Measurements from ENCODE around the gene AFF3.

The AFF3 gene

GRCh38 chr2:99819766-99820165 is 322.6 kb downstream of the AFF3 start:
- ChIA-PET POLR2A (no interaction called here), CTCF (no interaction called here)
- TF ChIP-seq LEF1 (IDR thresholded peaks at IDR 0.05; ENCODE audit: borderline replicate concordance) (no peak), FOXM1 (IDR thresholded peaks at IDR 0.05; ENCODE audit: borderline replicate concordance) (no peak), TARDBP (IDR thresholded peaks at IDR 0.05) (no peak), BHLHE40 (IDR thresholded peaks at IDR 0.05; ENCODE audit: borderline replicate concordance) (no peak), CTBP1 (IDR thresholded peaks at IDR 0.05; ENCODE audit: borderline replicate concordance) (no peak), SP1 (IDR thresholded peaks at IDR 0.05) (no peak)
- peak; percentile 14 for DNase-seq (ENCODE audit: extremely low spot score)

DNA sequence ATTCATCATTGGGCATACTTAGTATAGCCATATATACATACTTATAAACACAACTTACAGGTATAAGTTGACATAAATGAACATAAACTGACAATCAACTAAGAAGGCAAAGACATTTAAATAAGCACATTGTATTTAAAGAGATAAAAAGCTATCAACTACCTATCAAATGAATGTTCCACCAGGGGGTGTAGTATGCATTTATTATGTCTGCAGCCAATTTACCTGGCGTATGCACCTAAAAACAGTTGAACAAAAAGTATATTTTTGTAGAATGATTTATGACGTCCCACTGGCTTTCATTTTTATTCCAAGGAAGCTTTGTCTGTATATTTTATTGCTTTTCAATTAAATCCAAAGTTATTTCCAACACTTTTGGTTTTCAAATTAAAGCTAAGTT is 323.5 kb downstream of the AFF3 start:
- POLR2A ChIA-PET, result no interaction called here

DNA sequence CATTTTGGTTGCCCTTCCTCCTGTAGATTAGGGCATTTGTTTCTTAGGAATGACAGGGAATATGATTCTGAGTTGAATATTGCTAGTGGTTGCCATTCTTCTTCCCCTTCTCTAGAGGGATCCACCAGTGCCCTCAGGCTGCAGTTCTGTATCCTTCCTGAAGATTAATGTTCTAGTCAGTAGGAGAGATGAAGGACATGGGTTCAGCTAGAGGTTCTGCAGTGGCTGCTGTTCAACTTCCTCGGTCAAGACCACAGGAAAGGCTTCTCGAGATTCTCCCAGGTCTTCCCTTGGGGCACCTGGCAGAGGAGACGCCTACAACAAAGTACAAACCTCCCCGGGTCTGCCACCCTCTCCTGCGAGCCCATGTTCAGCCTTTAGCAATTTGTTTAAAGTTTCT is 325.5 kb downstream of the AFF3 start:
- DNase-seq (ENCODE audit: extremely low spot score), result no peak
- TF ChIP-seq LEF1 (IDR thresholded peaks at IDR 0.05; ENCODE audit: borderline replicate concordance), result no peak
- POLR2A ChIA-PET, result no interaction called here
- CTCF ChIA-PET, result no interaction called here

More for the DNA sequence above, 323.5 kb downstream of the AFF3 start:
- TF ChIP-seq, protein P1, sequence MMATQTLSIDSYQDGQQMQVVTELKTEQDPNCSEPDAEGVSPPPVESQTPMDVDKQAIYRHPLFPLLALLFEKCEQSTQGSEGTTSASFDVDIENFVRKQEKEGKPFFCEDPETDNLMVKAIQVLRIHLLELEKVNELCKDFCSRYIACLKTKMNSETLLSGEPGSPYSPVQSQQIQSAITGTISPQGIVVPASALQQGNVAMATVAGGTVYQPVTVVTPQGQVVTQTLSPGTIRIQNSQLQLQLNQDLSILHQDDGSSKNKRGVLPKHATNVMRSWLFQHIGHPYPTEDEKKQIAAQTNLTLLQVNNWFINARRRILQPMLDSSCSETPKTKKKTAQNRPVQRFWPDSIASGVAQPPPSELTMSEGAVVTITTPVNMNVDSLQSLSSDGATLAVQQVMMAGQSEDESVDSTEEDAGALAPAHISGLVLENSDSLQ (IDR thresholded peaks at IDR 0.05), result no peak
- TF ChIP-seq ARNT (IDR thresholded peaks at IDR 0.05) (no peak), ELF4 (IDR thresholded peaks at IDR 0.05) (no peak), SP1 (IDR thresholded peaks at IDR 0.05) (no peak), NFRKB (IDR thresholded peaks at IDR 0.05) (no peak), FOXM1 (IDR thresholded peaks at IDR 0.05; ENCODE audit: borderline replicate concordance) (no peak), LEF1 (IDR thresholded peaks at IDR 0.05; ENCODE audit: borderline replicate concordance) (no peak), SUZ12 (IDR thresholded peaks at IDR 0.05) (no peak)
- no peak for DNase-seq (ENCODE audit: extremely low spot score)
- CTCF ChIA-PET, result interaction anchor here (0.8 kb wide), 1 partner anchor 215 kb away, joined by 4 read pairs; no protein-coding TSS in a partner anchor

DNA sequence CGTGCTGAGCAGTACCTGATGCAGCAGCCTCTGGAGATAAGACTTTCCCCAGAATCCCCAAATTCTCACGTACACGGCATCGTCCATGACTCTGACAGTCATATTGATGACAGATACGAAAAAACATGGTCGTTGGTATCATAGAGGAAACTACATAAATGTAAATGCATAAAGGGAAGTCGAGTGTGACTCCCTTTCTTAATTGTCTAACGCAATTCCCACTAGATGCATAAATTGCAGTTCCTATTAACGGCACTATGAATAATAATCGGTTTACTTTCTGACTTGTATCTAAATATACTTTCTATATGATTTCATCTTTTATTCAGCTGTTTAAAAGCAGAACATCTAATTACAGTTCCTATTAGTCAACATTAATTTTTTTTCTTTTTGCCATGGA is 330.0 kb downstream of the AFF3 start:
- CTCF ChIA-PET, result no interaction called here
- POLR2A ChIA-PET, result no interaction called here
- TF ChIP-seq ARNT (IDR thresholded peaks at IDR 0.05) (no peak), FOXK2 (IDR thresholded peaks at IDR 0.05) (no peak), SUZ12 (IDR thresholded peaks at IDR 0.05) (no peak)
- DNase-seq (ENCODE audit: extremely low spot score), result no peak

DNA sequence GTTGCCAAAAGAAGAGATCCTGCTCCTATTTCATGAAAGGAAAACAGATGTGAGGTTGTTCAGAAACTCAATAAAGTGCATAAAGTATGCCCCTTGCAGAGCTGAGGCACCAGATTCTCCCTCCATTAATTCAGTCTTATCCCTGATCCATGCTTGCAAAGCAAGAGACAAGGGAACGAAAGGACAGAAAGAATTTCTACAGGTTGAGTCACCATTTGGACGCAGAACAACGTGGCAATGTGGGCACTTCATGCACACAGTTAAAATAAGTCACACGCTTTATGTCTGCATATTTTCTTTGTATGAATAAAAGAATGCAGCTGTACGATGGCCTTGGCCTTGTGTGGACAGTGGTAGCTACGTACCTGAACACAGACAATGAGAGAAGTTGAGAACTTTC is 330.8 kb downstream of the AFF3 start:
- POLR2A ChIA-PET, result no interaction called here
- TF ChIP-seq L3MBTL2 (conservative IDR thresholded peaks at IDR 0.05) (no peak), SP1 (IDR thresholded peaks at IDR 0.05) (no peak), ELF4 (IDR thresholded peaks at IDR 0.05) (no peak), SUZ12 (IDR thresholded peaks at IDR 0.05) (no peak), TARDBP (IDR thresholded peaks at IDR 0.05) (no peak), ARNT (IDR thresholded peaks at IDR 0.05) (no peak), BHLHE40 (IDR thresholded peaks at IDR 0.05; ENCODE audit: borderline replicate concordance) (no peak), FOXA1 (IDR thresholded peaks at IDR 0.05) (no peak), ZNF384 (IDR thresholded peaks at IDR 0.05) (no peak), CTBP1 (IDR thresholded peaks at IDR 0.05; ENCODE audit: borderline replicate concordance) (no peak), HDGF (IDR thresholded peaks at IDR 0.05; ENCODE audit: borderline replicate concordance) (no peak), LEF1 (IDR thresholded peaks at IDR 0.05; ENCODE audit: borderline replicate concordance) (no peak), FOXM1 (IDR thresholded peaks at IDR 0.05; ENCODE audit: borderline replicate concordance) (no peak), NFRKB (IDR thresholded peaks at IDR 0.05) (no peak), FOXK2 (IDR thresholded peaks at IDR 0.05) (no peak)
- TF ChIP-seq, protein P1 (IDR thresholded peaks at IDR 0.05), result no peak
- CTCF ChIA-PET, result no interaction called here
- no peak for DNase-seq (ENCODE audit: extremely low spot score)

DNA sequence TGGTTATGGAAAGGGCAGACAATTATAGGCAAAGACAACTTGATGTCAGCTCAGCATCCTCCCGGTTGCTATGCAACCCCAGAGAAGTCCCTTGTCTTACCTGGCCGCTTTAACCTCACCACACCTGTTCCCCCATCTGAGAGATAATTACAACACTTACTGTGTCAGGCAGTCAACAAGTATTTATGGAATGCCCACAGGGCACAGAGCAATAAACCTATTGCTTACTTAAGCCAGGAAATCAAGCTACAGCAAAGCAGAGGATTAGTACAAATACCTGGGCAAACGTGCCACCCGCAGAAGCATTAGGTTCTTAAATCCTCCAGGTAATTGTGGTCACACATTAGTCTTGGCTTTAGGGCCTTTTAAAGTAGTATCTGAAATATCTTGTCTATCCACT is 332.2 kb downstream of the AFF3 start:
- TF ChIP-seq SP1 (IDR thresholded peaks at IDR 0.05), result no peak
- TF ChIP-seq ZNF384 (IDR thresholded peaks at IDR 0.05), result no peak
- TF ChIP-seq, protein P1 (IDR thresholded peaks at IDR 0.05), result no peak
- no peak for TF ChIP-seq FOXK2 (IDR thresholded peaks at IDR 0.05)
- no peak for TF ChIP-seq SUZ12 (IDR thresholded peaks at IDR 0.05)
- TF ChIP-seq TARDBP (IDR thresholded peaks at IDR 0.05), result no peak
- no peak for TF ChIP-seq ARNT (IDR thresholded peaks at IDR 0.05)
- TF ChIP-seq CTBP1 (IDR thresholded peaks at IDR 0.05; ENCODE audit: borderline replicate concordance), result no peak
- no peak for TF ChIP-seq NFRKB (IDR thresholded peaks at IDR 0.05)
- TF ChIP-seq L3MBTL2 (conservative IDR thresholded peaks at IDR 0.05), result no peak
- TF ChIP-seq FOXM1 (IDR thresholded peaks at IDR 0.05; ENCODE audit: borderline replicate concordance), result no peak
- no peak for TF ChIP-seq LEF1 (IDR thresholded peaks at IDR 0.05; ENCODE audit: borderline replicate concordance)
- no peak for TF ChIP-seq HDGF (IDR thresholded peaks at IDR 0.05; ENCODE audit: borderline replicate concordance)
- TF ChIP-seq ELF4 (IDR thresholded peaks at IDR 0.05), result no peak
- no peak for TF ChIP-seq BHLHE40 (IDR thresholded peaks at IDR 0.05; ENCODE audit: borderline replicate concordance)
- TF ChIP-seq FOXA1 (IDR thresholded peaks at IDR 0.05), result no peak
- CTCF ChIA-PET, result interaction anchor here (0.6 kb wide), 1 partner anchor 237 kb away, joined by 3 read pairs; no protein-coding TSS in a partner anchor
- no peak for DNase-seq (ENCODE audit: extremely low spot score)
- POLR2A ChIA-PET, result no interaction called here

DNA sequence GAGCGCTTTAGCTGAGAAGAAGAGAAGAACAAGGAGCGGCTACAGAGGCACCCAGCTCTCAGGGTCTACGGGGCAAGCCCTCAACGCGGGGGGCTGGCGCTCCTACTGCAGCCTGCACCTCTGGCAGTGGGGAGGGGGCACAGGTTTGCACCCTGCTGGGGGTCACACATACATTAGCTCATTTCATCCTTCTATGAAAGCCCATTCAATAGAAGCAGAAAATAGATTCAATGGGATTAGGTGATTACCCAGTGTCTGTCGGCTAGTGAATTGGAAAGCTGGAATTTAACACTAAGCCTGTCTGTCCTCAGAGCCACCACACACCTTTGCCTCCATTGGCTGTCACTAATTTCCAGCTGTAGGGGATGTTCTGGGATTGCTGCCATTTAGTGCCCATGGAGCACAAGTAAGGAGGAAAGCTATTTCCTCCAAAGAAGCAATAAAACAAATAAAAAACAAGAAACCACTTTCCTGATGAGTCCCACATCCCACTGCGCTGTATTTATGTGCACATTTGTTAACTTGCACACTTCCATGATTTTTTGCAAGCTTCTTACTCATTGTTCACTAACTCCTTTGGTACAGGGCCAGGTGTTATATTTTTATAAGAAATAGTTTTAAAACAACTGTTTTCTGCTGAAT is 333.0 kb downstream of the AFF3 start:
- TF ChIP-seq FOXK2 (IDR thresholded peaks at IDR 0.05) (no peak), TARDBP (IDR thresholded peaks at IDR 0.05) (no peak), BHLHE40 (IDR thresholded peaks at IDR 0.05; ENCODE audit: borderline replicate concordance) (no peak), HDGF (IDR thresholded peaks at IDR 0.05; ENCODE audit: borderline replicate concordance) (no peak), FOXA1 (IDR thresholded peaks at IDR 0.05) (no peak), LEF1 (IDR thresholded peaks at IDR 0.05; ENCODE audit: borderline replicate concordance) (no peak), L3MBTL2 (conservative IDR thresholded peaks at IDR 0.05) (no peak), ZNF384 (IDR thresholded peaks at IDR 0.05) (no peak), ARNT (IDR thresholded peaks at IDR 0.05) (no peak), ELF4 (IDR thresholded peaks at IDR 0.05) (no peak), SUZ12 (IDR thresholded peaks at IDR 0.05) (no peak), CTBP1 (IDR thresholded peaks at IDR 0.05; ENCODE audit: borderline replicate concordance) (no peak), NFRKB (IDR thresholded peaks at IDR 0.05) (no peak), SP1 (IDR thresholded peaks at IDR 0.05) (no peak)
- TF ChIP-seq, protein P1 (IDR thresholded peaks at IDR 0.05), result no peak
- ChIA-PET CTCF (no interaction called here), POLR2A (no interaction called here)
- DNase-seq (ENCODE audit: extremely low spot score), result no peak

All from HEK293T (cell line).